CD8-positive, alpha-beta memory T cell (primary cell): ENCODE measurements around the gene ACP6. TPM values are rescaled to one million over a fixed set of nuclear protein-coding genes. Genes with fewer than 3 reads are reported as not detected.

Experiments used
- CTCF ChIA-PET: fragments of 350-600 bp; sonication (Branson Sonifier 250); formaldehyde crosslinking; loops from one replicate; lab custom pipeline; 2021; ENCODE audit warnings: antibody characterized with exemption; lab: Charles Lee
- POLR2A ChIA-PET: fragments of 350-600 bp; sonication (Branson Sonifier 250); formaldehyde crosslinking; loops from one replicate; lab custom pipeline; 2021; ENCODE audit warnings: antibody characterized with exemption; lab: Charles Lee
- DNase-seq, 5 donors: peaks; one replicate each; pipeline versions ENCODE4 v3.0.0 to v3.0.0-alpha.2; 2020 to 2022; ENCODE audit warnings: mixed read lengths in 1 of 5
- H3K27ac ChIP-seq: one replicate; pipeline ENCODE4 v1.7.0; 2013; ENCODE audit warnings: low read depth, mild to moderate bottlenecking, low read length, moderate library complexity
- H3K27me3 ChIP-seq: 2 replicates; pipeline ENCODE4 v1.7.0; 2013; ENCODE audit warnings: low read length, mild to moderate bottlenecking; ENCODE audit not compliant: insufficient read depth, poor library complexity, severe bottlenecking
- H3K36me3 ChIP-seq: 2 replicates; pipeline ENCODE4 v1.7.0; 2013; ENCODE audit warnings: mild to moderate bottlenecking, low read length, moderate library complexity; ENCODE audit not compliant: insufficient read depth
- H3K4me1 ChIP-seq: 2 replicates; pipeline ENCODE4 v1.7.0; 2013; ENCODE audit warnings: mild to moderate bottlenecking, low read length, moderate library complexity; ENCODE audit not compliant: insufficient read depth
- H3K4me3 ChIP-seq: 2 replicates; pipeline ENCODE4 v1.7.0; 2013; ENCODE audit warnings: mild to moderate bottlenecking, low read length
- H3K9me3 ChIP-seq: 2 replicates; pipeline ENCODE4 v1.7.0; 2013; ENCODE audit warnings: mild to moderate bottlenecking, low read length
- H3K27ac Mint-ChIP-seq, 8 donors: one replicate each; pipeline ENCODE4 v1.8.0; 2020 to 2021; ENCODE audit warnings: mixed read lengths in 8 of 8, mild to moderate bottlenecking in 6 of 8, inconsistent platforms in 3 of 8, moderate library complexity in 3 of 8
- H3K27me3 Mint-ChIP-seq, 2 donors: one replicate each; pipeline ENCODE4 v1.8.0; 2020 to 2021; ENCODE audit warnings: mixed read lengths in 2 of 2, mild to moderate bottlenecking in 1 of 2, moderate library complexity in 1 of 2
- H3K36me3 Mint-ChIP-seq, 3 donors: one replicate each; pipeline ENCODE4 v1.8.0; 2020 to 2021; ENCODE audit warnings: mixed read lengths in 3 of 3, inconsistent platforms in 1 of 3, mild to moderate bottlenecking in 1 of 3
- H3K4me1 Mint-ChIP-seq, 3 donors: one replicate each; pipeline ENCODE4 v1.8.0; 2020 to 2021; ENCODE audit warnings: mixed read lengths in 3 of 3, inconsistent platforms in 1 of 3, mild to moderate bottlenecking in 1 of 3
- H3K4me3 Mint-ChIP-seq, 7 donors: one replicate each; pipeline ENCODE4 v1.8.0; 2020 to 2021; ENCODE audit warnings: mixed read lengths in 7 of 7, mild to moderate bottlenecking in 6 of 7, moderate library complexity in 4 of 7, inconsistent platforms in 2 of 7
- H3K9me3 Mint-ChIP-seq, 5 donors: one replicate each; pipeline ENCODE4 v1.8.0; 2020 to 2022; ENCODE audit warnings: mixed read lengths in 5 of 5, mild to moderate bottlenecking in 3 of 5, moderate library complexity in 2 of 5, inconsistent platforms in 1 of 5
- polyA plus RNA-seq: library from polyadenylated mRNA; unstranded; fragments of 300-500 nt; fragmentation: Illumina TruSeq; gene quantifications from one replicate; pipeline ENCODE4 v1.2.3, GENCODE V29; 2021
- total RNA-seq, 2 experiments: library from RNA; stranded (reverse); gene quantifications; one replicate each; pipeline ENCODE4 v1.2.3, GENCODE V29; 2021

Gene ACP6
- total and polyA plus RNA-seq, 3 experiments from 2014 or later: 5.2 to 14.7 (median 7.5) TPM

DNA sequence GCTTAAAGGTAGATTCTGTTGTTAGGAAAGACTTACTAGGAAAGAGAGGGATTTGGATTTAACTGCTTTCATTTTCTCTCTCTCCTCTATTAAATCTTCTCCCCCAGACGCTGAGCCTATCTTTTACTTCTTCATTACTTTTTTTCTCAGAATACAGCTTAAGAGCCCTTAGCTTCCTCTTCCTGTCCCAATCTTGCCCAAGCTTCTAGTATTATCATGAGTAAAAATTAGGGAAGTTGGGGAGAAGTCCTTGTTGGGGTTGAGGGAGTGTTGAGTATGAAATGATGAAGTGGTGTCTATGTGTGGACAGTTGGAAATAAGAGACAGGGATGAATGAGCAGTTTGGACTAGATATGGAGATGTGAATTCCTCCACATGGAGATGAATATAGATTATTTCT lies 35.0 kb downstream of the ACP6 start:
- ChIA-PET CTCF (interaction anchor here (0.9 kb wide), 1 partner anchor 257 kb away, joined by 3 read pairs; no protein-coding TSS in a partner anchor), POLR2A (interaction anchor here (0.5 to 0.6 kb wide), 2 partner anchors 39 to 132 kb away, joined by 3 read pairs; no protein-coding TSS in a partner anchor)
- Mint-ChIP-seq H3K9me3 (no peaks in the 10 kb centered on the region), H3K4me3 (no peak overlapping the region), H3K27me3 (no peaks in the 10 kb centered on the region), H3K27ac (peak overlapping the region in 1 of 8 donors; percentile 37), H3K4me1 (peaks cover 2 to 13% (median 3%) of the 10 kb centered on the region in 3 donors), H3K36me3 (peaks cover 0 to 16% (median 15%) of the 10 kb centered on the region in 3 donors)
- Histone ChIP-seq H3K4me3 (no peak overlapping the region), H3K36me3 (no peaks in the 10 kb centered on the region), H3K27me3 (no peaks in the 10 kb centered on the region), H3K4me1 (no peaks in the 10 kb centered on the region), H3K27ac (no peak overlapping the region), H3K9me3 (no peaks in the 10 kb centered on the region)
- no peak for DNase-seq

DNA sequence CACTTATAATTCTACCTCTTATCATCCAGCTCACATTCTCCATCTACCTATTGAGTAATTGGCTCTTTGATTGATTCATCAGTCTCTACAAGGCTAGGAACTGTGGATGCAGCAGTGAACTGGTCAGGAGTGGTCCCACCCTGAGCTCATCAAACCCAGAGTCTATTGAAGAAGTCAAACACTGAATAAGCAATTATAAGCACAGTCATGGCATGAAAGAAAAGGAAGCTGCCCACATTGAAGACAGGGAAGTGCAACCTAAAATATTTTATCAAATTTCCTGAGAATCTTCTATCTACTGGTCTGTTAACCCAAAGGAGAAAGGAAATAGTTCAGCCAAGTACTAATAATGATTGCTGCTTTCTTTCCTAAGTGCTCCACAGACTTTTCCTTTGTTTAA lies 35.7 kb downstream of the ACP6 start:
- Histone ChIP-seq H3K9me3 (no peaks in the 10 kb centered on the region), H3K4me1 (peaks cover 4% of the 10 kb centered on the region), H3K27me3 (no peaks in the 10 kb centered on the region), H3K27ac (no peak overlapping the region), H3K36me3 (no peaks in the 10 kb centered on the region), H3K4me3 (no peak overlapping the region)
- H3K27me3 Mint-ChIP-seq: no peaks in the 10 kb centered on the region
- no peak overlapping the region for H3K4me3 Mint-ChIP-seq
- ChIA-PET CTCF (interaction anchor here (0.9 kb wide), 1 partner anchor 258 kb away, joined by 3 read pairs; no protein-coding TSS in a partner anchor), POLR2A (interaction anchor here (0.5 to 0.6 kb wide), 2 partner anchors 40 to 131 kb away, joined by 3 read pairs; no protein-coding TSS in a partner anchor)
- peak overlapping the region in 1 of 8 donors; percentile 19 for H3K27ac Mint-ChIP-seq
- H3K4me1 Mint-ChIP-seq: peaks cover 7 to 20% (median 9%) of the 10 kb centered on the region in 3 donors
- peaks cover 0 to 16% (median 15%) of the 10 kb centered on the region in 3 donors for H3K36me3 Mint-ChIP-seq
- H3K9me3 Mint-ChIP-seq: no peaks in the 10 kb centered on the region
- no peak for DNase-seq

DNA sequence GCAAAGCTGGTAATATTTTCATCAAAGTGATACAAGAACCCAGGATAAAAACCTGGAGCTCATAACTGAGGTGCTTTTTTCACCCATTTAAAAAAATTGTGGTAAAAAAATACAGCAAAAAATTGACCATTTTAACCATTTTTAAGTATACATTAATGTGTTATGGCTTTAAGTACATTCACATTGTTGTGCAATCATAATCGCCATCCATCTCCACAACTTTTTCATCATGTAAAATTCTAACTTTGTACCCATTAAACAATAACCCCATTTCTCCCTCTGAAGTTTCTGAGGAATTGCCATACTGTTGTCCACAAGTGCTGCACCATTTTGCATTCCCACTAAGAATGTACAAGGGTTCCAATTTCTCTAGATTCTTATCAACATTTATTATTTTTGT lies 36.6 kb downstream of the ACP6 start:
- H3K36me3 Mint-ChIP-seq: peaks cover 0 to 16% (median 12%) of the 10 kb centered on the region in 3 donors
- ChIA-PET CTCF (interaction anchor here (4.7 kb wide), 1 partner anchor 6 kb away, joined by 28 read pairs; no protein-coding TSS in a partner anchor), POLR2A (no interaction called here)
- Histone ChIP-seq H3K27me3 (no peaks in the 10 kb centered on the region), H3K36me3 (no peaks in the 10 kb centered on the region), H3K9me3 (no peaks in the 10 kb centered on the region), H3K27ac (no peak overlapping the region), H3K4me3 (no peak overlapping the region), H3K4me1 (peaks cover 10% of the 10 kb centered on the region)
- no peak overlapping the region for H3K27ac Mint-ChIP-seq
- no peaks in the 10 kb centered on the region for H3K27me3 Mint-ChIP-seq
- no peak overlapping the region for H3K4me3 Mint-ChIP-seq
- H3K4me1 Mint-ChIP-seq: peaks cover 13 to 29% (median 17%) of the 10 kb centered on the region in 3 donors
- H3K9me3 Mint-ChIP-seq: no peaks in the 10 kb centered on the region
- DNase-seq: no peak

DNA sequence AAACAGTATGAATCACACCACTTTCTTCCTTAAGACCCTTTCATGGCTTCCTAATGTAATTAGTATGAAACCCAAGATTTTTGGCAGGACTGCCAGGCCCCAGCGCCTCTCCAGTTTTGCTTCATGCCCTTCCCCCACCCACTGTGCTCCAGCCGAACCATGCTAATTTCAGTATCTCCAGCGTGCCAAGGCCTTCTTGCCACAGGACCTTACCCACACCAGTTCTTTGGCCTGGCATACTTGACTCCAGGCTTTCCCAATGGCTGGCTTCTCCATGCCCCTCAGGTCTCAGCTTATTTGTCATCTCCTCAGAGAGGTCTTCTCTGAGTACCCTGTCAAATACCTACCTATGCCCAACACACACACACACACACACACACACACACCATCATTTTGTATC lies 38.5 kb downstream of the ACP6 start:
- no peaks in the 10 kb centered on the region for H3K27me3 Mint-ChIP-seq
- no peaks in the 10 kb centered on the region for H3K9me3 ChIP-seq
- ChIA-PET CTCF (interaction anchor here (4.7 kb wide), 1 partner anchor 8 kb away, joined by 28 read pairs; no protein-coding TSS in a partner anchor), POLR2A (no interaction called here)
- peak overlapping the region in 2 of 8 donors; percentile 2 to 55 for H3K27ac Mint-ChIP-seq
- H3K36me3 ChIP-seq: no peaks in the 10 kb centered on the region
- H3K4me1 ChIP-seq: peaks cover 10% of the 10 kb centered on the region
- H3K36me3 Mint-ChIP-seq: peaks cover 0 to 14% (median 14%) of the 10 kb centered on the region in 3 donors
- DNase-seq: no peak
- no peaks in the 10 kb centered on the region for H3K9me3 Mint-ChIP-seq
- H3K27ac ChIP-seq: no peak overlapping the region
- H3K4me3 Mint-ChIP-seq: no peak overlapping the region
- H3K4me1 Mint-ChIP-seq: peaks cover 23 to 47% (median 27%) of the 10 kb centered on the region in 3 donors
- no peak overlapping the region for H3K4me3 ChIP-seq
- H3K27me3 ChIP-seq: no peaks in the 10 kb centered on the region

DNA sequence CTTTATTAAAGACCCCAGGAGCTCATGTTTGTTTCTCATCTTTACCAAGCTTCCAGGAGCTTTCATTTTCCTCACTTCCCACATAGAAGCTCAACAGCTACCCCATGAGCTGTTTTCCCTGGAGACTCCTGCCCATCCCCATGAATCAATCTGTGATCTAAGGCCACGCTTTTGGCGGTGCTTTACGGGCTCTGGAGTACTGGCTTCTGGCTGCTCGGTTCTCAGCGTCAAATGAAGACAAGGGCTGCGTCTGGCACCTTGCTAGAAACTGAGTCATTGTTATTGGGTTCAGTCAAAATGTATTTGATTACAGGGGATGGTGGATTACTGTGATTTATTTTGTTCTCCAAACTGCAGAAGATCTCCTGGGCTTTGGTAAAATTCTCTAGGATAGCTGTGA lies 39.9 kb downstream of the ACP6 start:
- DNase-seq: no peak
- Histone ChIP-seq H3K4me1 (peaks cover 10% of the 10 kb centered on the region), H3K9me3 (no peaks in the 10 kb centered on the region), H3K27ac (no peak overlapping the region), H3K4me3 (no peak overlapping the region), H3K36me3 (no peaks in the 10 kb centered on the region), H3K27me3 (no peaks in the 10 kb centered on the region)
- POLR2A ChIA-PET: no interaction called here
- Mint-ChIP-seq H3K4me1 (peaks cover 23 to 49% (median 27%) of the 10 kb centered on the region in 3 donors), H3K36me3 (peaks cover 0 to 12% (median 6%) of the 10 kb centered on the region in 3 donors), H3K27me3 (no peaks in the 10 kb centered on the region), H3K4me3 (no peak overlapping the region), H3K27ac (peak overlapping the region in 3 of 8 donors; percentile 56 to 91 (median 76)), H3K9me3 (no peaks in the 10 kb centered on the region)
- CTCF ChIA-PET: interaction anchor here (1.5 to 4.7 kb wide), 3 partner anchors 10 to 137 kb away, joined by 4 to 28 read pairs (median 6); no protein-coding TSS in a partner anchor

DNA sequence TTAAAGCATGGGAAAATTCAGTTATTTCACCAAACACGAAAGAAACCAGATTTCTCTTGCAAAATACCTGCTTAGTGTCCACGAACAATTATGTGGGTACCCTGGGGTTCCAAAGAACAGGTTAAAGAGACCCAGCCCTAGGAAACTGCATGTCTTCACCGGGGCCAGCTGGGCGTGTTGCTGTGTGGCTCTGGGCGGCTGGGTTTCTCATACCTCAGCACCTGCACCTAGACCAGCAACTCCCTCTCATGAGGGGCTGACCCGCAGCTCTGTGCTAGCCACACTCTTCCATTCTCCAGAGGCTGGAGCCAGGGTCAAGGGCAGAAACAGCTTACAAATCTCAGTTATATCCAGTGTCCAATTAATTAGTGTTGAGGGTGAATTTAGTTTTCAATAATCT lies 40.3 kb downstream of the ACP6 start:
- H3K9me3 ChIP-seq: no peaks in the 10 kb centered on the region
- H3K4me1 ChIP-seq: peaks cover 10% of the 10 kb centered on the region
- H3K4me3 Mint-ChIP-seq: no peak overlapping the region
- no peaks in the 10 kb centered on the region for H3K9me3 Mint-ChIP-seq
- no peak overlapping the region for H3K27ac ChIP-seq
- DNase-seq: no peak
- ChIA-PET POLR2A (no interaction called here), CTCF (interaction anchor here (1.5 to 4.7 kb wide), 3 partner anchors 10 to 136 kb away, joined by 4 to 28 read pairs (median 6); no protein-coding TSS in a partner anchor)
- no peak overlapping the region for H3K4me3 ChIP-seq
- peaks cover 0 to 14% (median 7%) of the 10 kb centered on the region in 3 donors for H3K36me3 Mint-ChIP-seq
- no peaks in the 10 kb centered on the region for H3K36me3 ChIP-seq
- H3K27me3 ChIP-seq: no peaks in the 10 kb centered on the region
- H3K4me1 Mint-ChIP-seq: peaks cover 25 to 49% (median 27%) of the 10 kb centered on the region in 3 donors
- H3K27ac Mint-ChIP-seq: peak overlapping the region in 4 of 8 donors; percentile 13 to 91 (median 66)
- no peaks in the 10 kb centered on the region for H3K27me3 Mint-ChIP-seq

DNA sequence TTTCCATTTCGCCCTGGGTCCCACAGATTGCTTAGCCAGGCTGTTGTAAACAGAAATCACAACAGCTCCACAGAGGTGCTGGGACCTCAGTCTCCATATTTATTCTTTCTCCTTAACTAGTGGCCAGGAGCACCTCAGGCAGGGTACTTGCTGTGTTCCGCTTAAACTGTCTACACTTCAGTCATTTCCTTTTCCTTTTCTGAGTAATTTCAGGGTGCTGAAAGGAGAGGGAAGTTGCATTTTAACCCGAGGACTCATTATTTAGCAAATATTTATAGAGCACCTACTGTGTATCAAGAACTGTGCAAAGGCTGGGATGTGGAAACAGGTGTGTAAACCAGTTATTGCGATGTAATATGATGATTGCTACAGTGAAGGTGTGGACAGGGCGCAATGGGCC lies 41.9 kb downstream of the ACP6 start:
- Mint-ChIP-seq H3K4me3 (peak overlapping the region in 5 of 7 donors; percentile 23 to 66 (median 42)), H3K27ac (peak overlapping the region in 6 of 8 donors; percentile 9 to 94 (median 52)), H3K4me1 (peaks cover 25 to 49% (median 27%) of the 10 kb centered on the region in 3 donors), H3K36me3 (peaks cover 0 to 19% (median 7%) of the 10 kb centered on the region in 3 donors), H3K9me3 (no peaks in the 10 kb centered on the region), H3K27me3 (no peaks in the 10 kb centered on the region)
- no peak for DNase-seq
- Histone ChIP-seq H3K27ac (no peak overlapping the region), H3K4me1 (peaks cover 10% of the 10 kb centered on the region), H3K4me3 (no peak overlapping the region), H3K27me3 (no peaks in the 10 kb centered on the region), H3K9me3 (no peaks in the 10 kb centered on the region), H3K36me3 (no peaks in the 10 kb centered on the region)
- ChIA-PET CTCF (interaction anchor here (1.0 to 2.8 kb wide), 2 partner anchors 11 to 136 kb away, joined by 4 to 19 read pairs; no protein-coding TSS in a partner anchor), POLR2A (no interaction called here)
